Measurements from ENCODE around the gene ANKS6.

ANKS6 gene

DNA sequence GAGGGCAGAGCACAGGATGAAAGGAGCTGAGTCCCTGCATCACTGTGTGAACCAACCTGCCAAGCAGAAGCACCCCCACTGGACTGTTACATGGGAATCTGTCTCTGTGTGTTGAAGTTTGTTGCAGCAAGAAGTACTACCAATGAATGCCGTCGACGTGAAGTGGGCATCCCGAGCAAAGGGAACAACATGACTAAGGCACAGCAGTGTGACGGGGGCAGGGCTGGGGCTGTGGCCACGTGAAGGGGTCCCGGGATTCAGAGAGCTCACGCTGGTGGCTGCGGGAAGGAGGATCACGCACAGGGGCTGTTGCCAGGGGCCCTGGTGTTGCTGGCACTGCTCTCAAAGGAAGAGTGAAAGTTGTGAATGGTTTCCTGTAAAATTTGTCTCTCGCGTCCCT lies 60.1 kb downstream of the ANKS6 start:
- CTCF ChIA-PET: no interaction called here
- Mint-ChIP-seq H3K4me3 (no peak overlapping the region), H3K36me3 (no peaks in the 10 kb centered on the region), H3K9me3 (no peaks in the 10 kb centered on the region), H3K27ac (no peak overlapping the region), H3K27me3 (no peaks in the 10 kb centered on the region), H3K4me1 (no peaks in the 10 kb centered on the region)
- no peak for DNase-seq

DNA sequence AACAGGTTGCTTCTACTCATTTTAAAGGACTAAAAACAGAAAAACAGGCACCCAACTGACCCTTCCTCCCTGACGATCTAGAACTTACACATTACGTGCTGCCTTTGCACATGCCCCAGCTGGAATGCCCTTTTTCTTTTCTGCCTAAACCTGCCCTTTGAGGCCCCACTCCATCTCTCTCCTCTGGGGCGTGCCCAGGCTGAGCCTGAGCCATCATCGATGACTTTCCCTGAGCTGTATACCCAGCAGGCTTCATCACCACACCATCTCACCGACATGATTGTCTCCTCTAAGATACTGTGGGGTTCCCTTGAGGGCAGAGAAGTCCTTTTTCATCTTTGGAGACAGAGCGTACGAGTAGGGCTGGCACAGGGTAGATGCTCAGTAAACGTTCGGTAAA lies 63.6 kb downstream of the ANKS6 start:
- Mint-ChIP-seq H3K36me3 (no peaks in the 10 kb centered on the region), H3K27me3 (peaks cover 4% of the 10 kb centered on the region), H3K4me3 (no peak overlapping the region), H3K27ac (no peak overlapping the region), H3K4me1 (no peaks in the 10 kb centered on the region), H3K9me3 (no peaks in the 10 kb centered on the region)
- CTCF ChIA-PET: interaction anchor here (0.9 kb wide), 1 partner anchor 42 kb away, joined by 3 read pairs; no protein-coding TSS in a partner anchor
- no peak for DNase-seq

- DNase-seq: no peak
- peaks cover 8% of the 10 kb centered on the region for H3K27me3 Mint-ChIP-seq
- H3K27ac Mint-ChIP-seq: no peak overlapping the region
Measured at GRCh38 chr9:98732091-98732490, 64.3 kb downstream of the ANKS6 start.

DNA sequence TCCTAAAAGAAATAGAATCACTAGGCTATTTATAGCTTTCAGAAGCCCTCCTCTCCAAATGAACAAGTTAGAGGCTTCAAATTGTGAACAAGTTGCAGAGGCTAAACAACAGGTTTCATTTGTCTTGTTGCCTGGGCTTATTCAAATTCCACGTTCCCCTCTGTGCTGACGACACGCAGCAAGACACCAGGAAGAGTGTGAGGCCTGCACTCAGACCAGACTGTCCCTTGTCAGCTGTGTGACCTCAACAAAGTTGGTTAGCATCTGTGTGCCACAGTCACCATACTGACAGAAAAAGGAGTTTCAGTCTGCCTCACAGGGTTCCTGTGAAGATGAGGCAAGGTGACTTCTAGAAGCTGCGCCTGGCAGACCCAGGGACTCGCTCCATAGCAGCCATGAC lies 65.5 kb downstream of the ANKS6 start:
- DNase-seq: no peak
- no peaks in the 10 kb centered on the region for H3K4me1 Mint-ChIP-seq
- no peak overlapping the region for H3K27ac Mint-ChIP-seq
- no peaks in the 10 kb centered on the region for H3K9me3 Mint-ChIP-seq
- no peak overlapping the region for H3K4me3 Mint-ChIP-seq
- CTCF ChIA-PET: no interaction called here
- no peaks in the 10 kb centered on the region for H3K36me3 Mint-ChIP-seq
- H3K27me3 Mint-ChIP-seq: peaks cover 18% of the 10 kb centered on the region

More at GRCh38 chr9:98732091-98732490, 64.3 kb downstream of the ANKS6 start:
- Mint-ChIP-seq H3K4me3 (no peak overlapping the region), H3K4me1 (no peaks in the 10 kb centered on the region), H3K36me3 (no peaks in the 10 kb centered on the region), H3K9me3 (no peaks in the 10 kb centered on the region)
- CTCF ChIA-PET: no interaction called here

- no peak for DNase-seq
- Mint-ChIP-seq H3K36me3 (no peaks in the 10 kb centered on the region), H3K4me1 (no peaks in the 10 kb centered on the region), H3K9me3 (no peaks in the 10 kb centered on the region), H3K4me3 (no peak overlapping the region), H3K27me3 (peaks cover 31% of the 10 kb centered on the region), H3K27ac (no peak overlapping the region)
- CTCF ChIA-PET: no interaction called here
Measured at GRCh38 chr9:98728500-98728899, 67.9 kb downstream of the ANKS6 start.

DNA sequence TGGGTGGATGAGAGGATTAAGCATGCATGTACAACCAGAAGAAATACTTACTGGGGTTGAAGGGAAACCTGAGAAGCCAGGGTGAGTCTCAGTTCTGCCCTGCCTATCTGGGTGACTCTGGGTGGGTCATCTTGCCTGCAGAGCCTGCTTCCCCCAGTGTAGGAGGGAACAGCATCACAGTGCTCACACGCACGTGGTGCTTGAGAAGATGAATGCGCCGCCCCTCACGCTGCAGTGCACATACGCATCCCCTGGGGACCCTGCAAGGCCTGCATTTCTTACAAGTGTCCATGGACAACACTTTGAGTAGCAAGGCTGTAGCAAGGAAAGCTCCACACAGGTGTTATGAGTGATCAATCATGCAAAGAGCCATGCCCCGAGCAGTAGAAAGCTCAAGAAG lies 68.9 kb downstream of the ANKS6 start:
- DNase-seq: no peak
- H3K9me3 Mint-ChIP-seq: no peaks in the 10 kb centered on the region
- H3K4me1 Mint-ChIP-seq: no peaks in the 10 kb centered on the region
- no peaks in the 10 kb centered on the region for H3K36me3 Mint-ChIP-seq
- no peak overlapping the region for H3K27ac Mint-ChIP-seq
- CTCF ChIA-PET: interaction anchor here (0.6 kb wide), 1 partner anchor 476 kb away, joined by 3 read pairs; no protein-coding TSS in a partner anchor
- H3K4me3 Mint-ChIP-seq: no peak overlapping the region
- peaks cover 38% of the 10 kb centered on the region for H3K27me3 Mint-ChIP-seq

GRCh38 chr9:98726735-98727134 lies 69.6 kb downstream of the ANKS6 start:
- CTCF ChIA-PET: no interaction called here
- H3K9me3 Mint-ChIP-seq: no peaks in the 10 kb centered on the region

GRCh38 chr9:98724810-98725530 lies 71.4 kb downstream of the ANKS6 start:
- H3K27me3 Mint-ChIP-seq: peaks cover 52% of the 10 kb centered on the region
- no peak for DNase-seq
- no peaks in the 10 kb centered on the region for H3K9me3 Mint-ChIP-seq
- H3K36me3 Mint-ChIP-seq: no peaks in the 10 kb centered on the region
- no peak overlapping the region for H3K4me3 Mint-ChIP-seq
- CTCF ChIA-PET: no interaction called here
- no peak overlapping the region for H3K27ac Mint-ChIP-seq
- no peaks in the 10 kb centered on the region for H3K4me1 Mint-ChIP-seq

More at GRCh38 chr9:98726735-98727134, 69.6 kb downstream of the ANKS6 start:
- no peaks in the 10 kb centered on the region for H3K36me3 Mint-ChIP-seq
- H3K27me3 Mint-ChIP-seq: peaks cover 41% of the 10 kb centered on the region
- DNase-seq: no peak
- H3K4me3 Mint-ChIP-seq: no peak overlapping the region
- no peaks in the 10 kb centered on the region for H3K4me1 Mint-ChIP-seq
- H3K27ac Mint-ChIP-seq: no peak overlapping the region

GRCh38 chr9:98721643-98722042 lies 74.7 kb downstream of the ANKS6 start:
- H3K4me1 Mint-ChIP-seq: no peaks in the 10 kb centered on the region
- no peak overlapping the region for H3K27ac Mint-ChIP-seq
- CTCF ChIA-PET: no interaction called here
- no peak for DNase-seq
- no peak overlapping the region for H3K4me3 Mint-ChIP-seq
- no peaks in the 10 kb centered on the region for H3K36me3 Mint-ChIP-seq
- no peaks in the 10 kb centered on the region for H3K9me3 Mint-ChIP-seq
- peaks cover 45% of the 10 kb centered on the region for H3K27me3 Mint-ChIP-seq

DNA sequence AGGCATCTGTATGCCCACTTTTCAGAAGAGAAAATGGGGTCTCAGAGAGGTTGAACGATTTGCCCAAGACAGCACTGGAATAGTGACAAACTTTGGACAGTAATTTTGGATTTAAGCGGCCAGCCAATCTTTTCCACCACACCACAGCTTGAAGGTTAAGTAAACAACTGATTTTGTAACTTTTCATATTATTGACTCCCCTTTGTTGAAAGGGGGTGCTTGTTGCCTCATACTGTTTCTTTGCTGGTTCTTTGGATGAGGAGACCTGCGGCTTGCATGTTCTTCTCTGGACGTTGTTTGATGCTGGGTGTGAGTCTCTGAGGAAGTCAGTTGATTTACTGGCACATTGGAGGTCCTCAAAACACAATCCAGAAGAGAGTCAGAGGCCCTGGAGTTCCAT lies 76.0 kb downstream of the ANKS6 start:
- no peak overlapping the region for H3K27ac Mint-ChIP-seq
- H3K36me3 Mint-ChIP-seq: no peaks in the 10 kb centered on the region
- H3K27me3 Mint-ChIP-seq: peaks cover 41% of the 10 kb centered on the region
- H3K9me3 Mint-ChIP-seq: no peaks in the 10 kb centered on the region
- CTCF ChIA-PET: no interaction called here
- DNase-seq: no peak
- H3K4me1 Mint-ChIP-seq: no peaks in the 10 kb centered on the region
- H3K4me3 Mint-ChIP-seq: no peak overlapping the region

DNA sequence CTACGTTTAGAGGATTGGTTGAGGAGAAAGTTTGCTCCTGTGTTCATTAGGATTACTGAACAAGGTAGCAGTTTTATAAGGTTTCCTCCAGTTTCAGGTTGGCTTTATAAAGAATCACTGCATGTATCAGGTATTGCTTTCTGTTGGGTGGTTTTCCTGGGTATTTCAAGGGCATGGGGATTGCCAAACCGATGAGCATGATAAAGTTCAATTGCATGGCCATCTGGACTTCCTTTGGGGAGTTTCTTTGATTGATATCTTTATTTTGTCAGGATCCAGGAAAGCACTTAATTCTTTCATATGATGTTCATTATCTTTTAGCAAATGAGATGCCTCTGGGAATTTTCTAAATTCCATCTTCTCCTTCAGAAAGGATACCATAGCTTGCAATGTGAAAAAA lies 77.3 kb downstream of the ANKS6 start:
- Mint-ChIP-seq H3K9me3 (no peaks in the 10 kb centered on the region), H3K27ac (no peak overlapping the region), H3K4me3 (no peak overlapping the region), H3K4me1 (no peaks in the 10 kb centered on the region), H3K27me3 (peaks cover 38% of the 10 kb centered on the region), H3K36me3 (no peaks in the 10 kb centered on the region)
- CTCF ChIA-PET: no interaction called here
- DNase-seq: no peak

DNA sequence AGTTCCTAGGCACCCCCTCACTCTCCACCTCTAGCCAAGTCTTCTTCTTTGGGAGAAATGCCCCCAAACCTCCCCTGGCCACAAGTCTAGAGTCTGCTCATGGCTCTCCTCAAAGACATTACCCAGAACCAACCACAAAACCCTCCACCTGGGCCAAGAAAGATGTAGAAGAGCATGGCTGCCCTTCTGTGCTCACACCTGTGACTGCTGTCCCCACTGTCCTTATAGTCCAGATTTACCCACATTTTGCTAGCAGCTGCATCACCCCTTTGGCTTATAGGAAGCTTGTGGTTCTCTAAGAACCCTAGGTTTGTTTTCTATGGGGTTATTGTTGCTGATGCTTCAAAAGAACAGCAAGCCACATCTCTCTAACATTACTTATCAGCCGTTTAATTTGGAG lies 81.5 kb downstream of the ANKS6 start:
- CTCF ChIA-PET: no interaction called here
- no peaks in the 10 kb centered on the region for H3K36me3 Mint-ChIP-seq
- no peak overlapping the region for H3K4me3 Mint-ChIP-seq
- no peak for DNase-seq
- peaks cover 50% of the 10 kb centered on the region for H3K27me3 Mint-ChIP-seq
- H3K4me1 Mint-ChIP-seq: no peaks in the 10 kb centered on the region
- no peaks in the 10 kb centered on the region for H3K9me3 Mint-ChIP-seq
- no peak overlapping the region for H3K27ac Mint-ChIP-seq

DNA sequence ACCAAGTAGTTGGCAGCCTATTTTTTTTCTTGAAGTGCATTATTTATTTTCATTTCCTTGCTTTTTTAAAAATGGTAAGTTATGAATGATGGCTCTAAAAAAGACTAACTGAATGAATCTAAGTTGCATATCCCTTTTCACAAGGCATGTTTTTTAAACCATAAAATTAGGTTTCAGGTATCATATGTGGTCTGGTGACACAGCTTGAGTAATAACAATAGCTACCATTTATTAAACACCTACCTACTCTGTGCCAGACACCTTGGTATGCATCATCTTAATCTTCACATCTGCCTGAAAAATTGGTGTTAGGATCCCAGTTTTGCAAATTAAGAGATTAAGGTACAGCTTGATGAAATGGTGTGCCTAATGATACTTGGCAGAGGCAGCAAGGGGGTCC lies 83.4 kb downstream of the ANKS6 start:
- Mint-ChIP-seq H3K27me3 (peaks cover 66% of the 10 kb centered on the region), H3K4me1 (no peaks in the 10 kb centered on the region), H3K4me3 (no peak overlapping the region), H3K27ac (no peak overlapping the region), H3K9me3 (no peaks in the 10 kb centered on the region), H3K36me3 (no peaks in the 10 kb centered on the region)
- CTCF ChIA-PET: no interaction called here
- DNase-seq: no peak

GRCh38 chr9:98709968-98710965 lies 86.1 kb downstream of the ANKS6 start:
- Mint-ChIP-seq H3K27ac (no peak overlapping the region), H3K36me3 (no peaks in the 10 kb centered on the region), H3K4me1 (no peaks in the 10 kb centered on the region), H3K9me3 (no peaks in the 10 kb centered on the region), H3K4me3 (no peak overlapping the region), H3K27me3 (peaks cover 81% of the 10 kb centered on the region)
- DNase-seq: no peak
- CTCF ChIA-PET: no interaction called here
